DMS 273 (cell line): ENCODE measurements around the gene TENT5C.

Source experiments
- DNase-seq: peaks from one replicate; lab custom pipeline; 2025; ENCODE audit not compliant: unreplicated experiment; lab: John Stamatoyannopoulos, UW

Gene TENT5C

DNA sequence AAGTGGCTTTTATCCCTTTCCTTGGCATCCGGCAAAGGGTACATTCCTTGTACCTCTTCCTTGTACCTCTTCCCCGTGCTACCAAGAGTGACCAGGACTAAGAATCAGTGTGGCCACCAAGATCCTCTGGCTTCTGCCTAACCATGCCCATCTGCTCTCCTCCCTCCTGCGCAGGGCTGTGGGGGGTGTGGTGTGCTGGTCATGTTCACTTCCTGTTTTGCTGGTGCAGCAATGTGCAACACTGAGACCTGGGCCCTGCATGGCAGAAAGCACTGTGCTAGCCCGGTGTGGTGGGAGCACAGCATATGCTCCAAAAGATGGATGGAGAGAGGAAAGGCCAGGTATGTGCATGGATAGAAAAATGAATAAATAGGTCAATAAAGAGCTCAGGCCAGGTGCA is 33.3 kb upstream of the TENT5C start:
- no peak for DNase-seq

- no peak for DNase-seq
Measured at GRCh38 chr1:117573386-117574023, 32.3 kb upstream of the TENT5C start.

GRCh38 chr1:117574161-117574835 is 31.6 kb upstream of the TENT5C start:
- no peak for DNase-seq

GRCh38 chr1:117575586-117576225 is 30.1 kb upstream of the TENT5C start:
- DNase-seq = no peak

DNA sequence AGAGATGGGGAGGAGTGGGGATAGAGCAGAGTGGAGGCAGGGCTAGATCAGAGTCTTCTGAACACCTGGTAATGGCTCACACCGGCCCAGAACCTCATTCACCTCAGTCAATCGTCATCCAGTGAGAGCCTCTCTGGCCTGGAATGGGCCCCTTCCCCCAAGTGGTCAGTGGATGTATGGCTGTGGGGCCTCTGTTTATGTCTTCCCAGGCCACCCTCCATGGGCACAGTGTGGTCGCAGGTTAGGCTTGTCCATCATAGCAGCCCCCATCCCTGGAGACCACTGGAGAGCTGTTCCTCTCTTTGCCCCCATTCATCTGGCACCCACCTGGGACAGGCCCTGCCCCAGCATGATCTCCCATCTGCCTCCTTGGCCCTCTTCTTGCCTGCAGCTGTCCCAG is 29.6 kb upstream of the TENT5C start:
- no peak for DNase-seq

DNA sequence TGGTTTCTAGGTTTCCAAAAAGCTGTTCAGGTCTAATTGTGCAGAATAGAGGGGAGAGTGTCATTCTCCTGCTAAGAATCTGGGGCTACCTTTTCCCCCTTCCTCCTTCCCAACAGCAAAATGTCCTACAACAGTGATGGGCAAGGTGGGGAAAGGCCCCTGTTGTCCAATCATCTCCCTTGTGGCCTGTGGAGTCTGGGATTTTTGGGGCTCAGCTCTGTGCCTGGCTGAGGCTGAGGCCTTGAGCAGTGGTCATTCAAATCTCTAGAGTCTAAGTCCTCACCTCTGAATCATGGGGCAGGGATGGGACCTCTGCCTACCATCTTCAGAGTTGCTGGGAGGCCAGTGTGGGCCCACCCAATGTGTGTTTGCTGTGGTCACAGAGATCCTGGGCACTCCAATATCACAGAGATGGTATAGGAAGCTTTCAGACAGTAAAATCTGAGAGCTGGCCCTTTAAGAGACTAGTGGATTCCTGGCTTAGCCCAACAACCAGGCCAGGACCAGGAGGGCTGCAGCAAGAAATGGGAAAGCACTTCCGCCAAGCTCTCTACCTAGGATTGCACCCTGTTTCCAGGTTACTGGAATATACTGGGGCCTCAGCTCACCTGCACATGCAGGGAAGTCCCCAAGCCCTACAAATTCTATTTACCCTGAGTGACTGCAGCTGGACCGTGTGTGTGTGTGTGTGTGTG is 28.5 kb upstream of the TENT5C start:
- no peak for DNase-seq

DNA sequence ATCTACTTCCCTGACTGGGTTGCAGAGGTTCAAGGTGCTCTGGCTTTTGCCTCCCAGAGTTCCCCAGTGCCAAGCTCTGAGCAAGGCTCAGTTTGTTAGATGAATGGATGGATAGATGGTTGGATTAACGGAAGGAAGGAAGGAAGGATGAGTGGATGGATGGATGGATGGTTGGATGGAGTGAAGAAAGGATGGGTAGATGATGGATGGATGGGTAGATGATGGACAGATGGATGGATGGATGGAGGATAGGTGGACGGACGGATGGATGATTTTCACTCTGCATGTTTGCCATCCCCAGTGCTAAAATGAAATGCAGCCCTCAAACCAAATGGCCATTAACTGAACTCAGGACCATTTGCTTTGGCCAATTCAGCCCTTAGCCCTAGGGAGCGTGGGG is 27.4 kb upstream of the TENT5C start:
- DNase-seq = no peak

DNA sequence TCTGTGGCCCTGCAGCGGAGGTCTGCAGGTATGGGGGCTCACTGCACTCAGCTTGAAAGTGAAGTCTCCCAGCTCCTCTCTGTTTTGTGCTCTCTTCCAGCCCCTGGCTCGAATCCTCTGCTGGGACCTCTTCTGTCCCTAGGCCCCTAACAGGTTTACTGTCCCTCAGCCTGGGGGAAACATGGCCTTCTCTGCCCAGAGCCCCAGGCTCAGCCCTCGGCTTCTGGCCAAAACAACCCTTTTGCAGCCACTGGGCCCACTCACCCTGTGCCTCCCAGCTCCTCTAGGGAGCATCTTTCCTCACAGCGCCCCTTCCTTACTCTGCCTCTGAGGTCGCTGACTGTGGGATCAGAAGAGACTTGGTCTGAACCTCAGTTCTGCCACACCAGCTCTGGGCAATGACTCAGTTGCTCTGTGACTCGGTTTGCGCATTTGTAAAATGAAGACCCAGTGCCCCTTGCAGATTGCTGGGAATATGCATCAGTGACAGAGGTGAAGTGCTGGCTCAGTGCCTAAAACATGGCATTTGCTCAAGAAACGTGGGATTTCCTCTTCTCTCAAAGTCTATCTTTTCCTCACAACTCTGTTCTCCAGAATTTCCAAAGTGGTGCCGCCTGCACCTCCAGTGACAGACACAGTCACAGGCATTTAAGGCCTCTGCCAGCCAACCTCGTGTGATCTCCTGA is 26.5 kb upstream of the TENT5C start:
- DNase-seq = no peak

- no peak for DNase-seq
Measured at GRCh38 chr1:117580436-117580835, 25.4 kb upstream of the TENT5C start.

DNA sequence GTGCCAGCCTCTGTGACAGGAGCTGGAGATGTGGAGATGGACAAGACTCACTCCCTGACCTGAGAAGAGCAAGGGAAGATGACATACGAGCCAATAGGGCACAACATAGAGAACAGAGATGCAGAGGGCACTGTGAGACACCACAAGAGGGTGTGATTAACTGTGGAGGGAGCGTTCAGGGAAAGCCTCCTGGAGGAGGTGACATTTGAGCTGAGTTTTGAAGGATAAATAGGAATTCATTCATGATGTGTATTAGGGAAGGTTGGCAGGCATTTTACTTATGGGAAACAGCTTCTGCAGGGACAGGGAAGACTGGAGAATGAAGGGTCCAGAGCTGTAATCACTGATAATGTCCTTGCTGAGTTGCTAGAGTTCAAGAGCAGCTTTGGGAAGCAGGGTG is 25.0 kb upstream of the TENT5C start:
- no peak for DNase-seq

- DNase-seq = no peak
Measured at GRCh38 chr1:117581391-117581943, 24.4 kb upstream of the TENT5C start.

GRCh38 chr1:117582451-117582850 is 23.4 kb upstream of the TENT5C start:
- no peak for DNase-seq

DNA sequence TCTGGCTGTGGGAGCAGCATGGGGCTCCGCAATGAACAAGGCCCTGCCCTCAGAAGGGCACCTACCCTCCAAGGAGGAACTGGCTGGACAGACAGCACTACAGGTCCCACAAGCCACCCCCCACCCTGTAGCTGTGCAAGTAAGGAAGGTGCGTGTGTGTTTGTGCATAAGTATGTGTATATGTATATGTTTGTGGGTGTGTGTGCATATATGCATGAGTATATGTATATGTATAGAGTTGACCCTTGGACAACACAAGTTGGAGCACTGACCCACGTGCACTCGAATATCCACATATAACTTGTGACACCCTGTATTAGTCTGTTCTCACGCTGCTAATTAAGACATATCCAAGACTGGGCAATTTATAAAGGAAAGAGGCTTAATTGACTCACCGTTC is 22.6 kb upstream of the TENT5C start:
- no peak for DNase-seq

DNA sequence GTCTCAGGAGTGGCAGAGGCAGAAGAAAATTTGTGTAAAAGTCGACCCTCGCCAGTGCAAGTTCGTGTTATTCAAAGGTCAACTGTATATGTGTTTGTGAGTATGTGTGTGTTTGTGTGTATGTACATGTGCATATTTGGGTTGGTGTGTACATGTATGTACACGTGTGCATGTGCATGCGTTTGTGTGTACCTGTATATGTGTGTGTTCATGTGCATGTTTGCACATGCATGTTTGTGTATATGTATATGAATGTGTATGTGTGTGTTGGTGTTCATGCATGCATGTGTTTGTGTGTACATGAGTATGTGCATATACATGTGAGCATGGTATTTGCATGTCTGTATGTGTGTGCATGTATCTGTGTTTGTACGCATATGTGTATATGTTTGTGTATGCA is 21.7 kb upstream of the TENT5C start:
- no peak for DNase-seq

GRCh38 chr1:117585086-117585485 is 20.8 kb upstream of the TENT5C start:
- no peak for DNase-seq

DNA sequence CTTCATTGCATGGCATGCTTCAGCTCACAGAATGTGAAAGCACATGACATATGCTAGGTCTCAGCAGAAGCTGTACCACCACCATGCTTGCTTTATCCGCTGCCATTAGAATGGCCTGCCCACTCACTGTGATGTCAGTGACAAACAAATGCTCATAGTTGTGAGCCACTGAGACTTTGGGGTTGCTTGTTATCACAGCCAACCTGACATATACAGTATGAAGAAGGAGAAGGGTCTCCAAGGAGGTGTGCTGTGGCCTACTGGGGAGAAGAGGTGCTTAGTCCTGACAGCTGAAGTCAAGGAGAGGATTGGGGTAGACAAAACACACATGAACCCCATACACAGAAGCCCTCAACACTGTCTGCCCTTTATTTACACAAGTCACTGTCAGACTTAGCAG is 19.5 kb upstream of the TENT5C start:
- DNase-seq = no peak

GRCh38 chr1:117586747-117587498 is 18.9 kb upstream of the TENT5C start:
- DNase-seq = no peak

DNA sequence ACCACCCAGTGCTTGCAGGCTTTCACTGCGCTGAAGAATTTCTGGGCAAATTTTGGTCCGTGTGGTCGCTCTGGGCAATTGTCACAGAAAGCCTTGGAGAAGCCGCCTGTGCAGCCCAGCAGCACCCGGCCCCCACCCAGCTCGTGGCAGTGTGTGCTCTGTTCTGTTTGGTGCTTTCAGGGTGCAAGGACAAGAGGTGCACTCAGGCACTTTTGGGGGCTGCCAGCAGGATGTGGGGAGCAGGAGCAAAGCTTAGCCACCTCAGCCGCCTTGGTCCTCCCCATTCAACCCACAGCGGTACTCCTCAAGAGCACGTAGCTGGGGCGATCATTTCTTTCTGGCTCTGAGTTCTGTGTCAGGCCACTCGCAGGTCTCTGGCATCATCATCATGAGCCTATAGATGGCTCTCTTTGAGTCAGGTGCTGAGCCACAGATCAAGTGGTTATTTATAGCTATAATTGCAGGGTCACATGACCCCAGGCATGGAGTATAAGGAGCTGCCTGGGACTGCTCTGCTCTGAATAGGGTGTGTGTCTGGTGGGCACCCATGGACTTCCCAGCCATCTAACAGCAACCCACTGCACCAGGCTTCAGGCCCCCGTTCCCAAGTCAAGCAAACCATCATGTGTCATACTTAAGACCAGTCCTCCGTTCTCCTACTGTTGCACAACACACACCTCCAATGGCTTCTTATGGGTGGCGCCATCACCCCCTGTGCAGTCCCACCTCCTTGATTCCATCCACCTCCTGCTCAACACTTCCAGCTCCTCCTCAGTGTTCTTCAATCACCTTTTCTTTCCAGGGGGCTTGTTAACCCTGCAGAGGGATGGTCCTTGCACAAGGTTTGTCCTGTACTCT is 18.1 kb upstream of the TENT5C start:
- DNase-seq = no peak

- no peak for DNase-seq
Measured at GRCh38 chr1:117589544-117589943, 16.3 kb upstream of the TENT5C start.
